HL-60 (cell line): ENCODE data around the gene RAP2C.

Source experiments
- DNase-seq, 2 experiments: peaks; one replicate each; pipeline ENCODE4 v3.0.0-alpha.2; 2010 to 2020; ENCODE audit warnings: low read depth in 1 of 2, low spot score in 1 of 2
- H3K27ac ChIP-seq: fragments of 250-450 bp; sonication (Bioruptor Pico); replicated peaks from 2 replicates; pipeline ENCODE4 v1.5.1; 2020; ENCODE audit warnings: mild to moderate bottlenecking, moderate library complexity
- H3K27me3 ChIP-seq: fragments of 250-450 bp; sonication (Bioruptor Pico); 2 replicates; pipeline ENCODE4 v1.5.1; 2021; ENCODE audit warnings: mild to moderate bottlenecking, moderate library complexity; ENCODE audit not compliant: insufficient read depth, poor library complexity, severe bottlenecking
- H3K4me3 ChIP-seq: replicated peaks from 2 replicates; pipeline ENCODE4 v1.5.1; 2011; ENCODE audit warnings: mild to moderate bottlenecking, control low read depth, low read length; ENCODE audit not compliant: insufficient read depth
- GABPA ChIP-seq: IDR thresholded peaks from 2 replicates; pipeline ENCODE4 v1.6.1; 2012; ENCODE audit warnings: low read depth
- POLR2AphosphoS5 ChIP-seq: IDR thresholded peaks from 2 replicates; pipeline ENCODE4 v1.6.1; 2012; ENCODE audit warnings: low read depth
- SPI1 ChIP-seq: IDR thresholded peaks from 2 replicates; pipeline ENCODE4 v1.6.1; 2012; ENCODE audit warnings: low read depth, mild to moderate bottlenecking, borderline replicate concordance
- TF ChIP-seq, protein P1 (sequence below): IDR thresholded peaks from 2 replicates; pipeline ENCODE4 v1.6.1; 2012; ENCODE audit warnings: low read depth; ENCODE audit not compliant: insufficient replicate concordance
- TF ChIP-seq, protein P2 (sequence below): IDR thresholded peaks from one replicate; pipeline ENCODE4 v1.5.1; 2011; ENCODE audit warnings: low read length, control low read depth, inconsistent platforms; ENCODE audit not compliant: insufficient read depth

Gene RAP2C

GRCh38 chrX:132199941-132200340 lies 19.3 kb downstream of the RAP2C start:
- TF ChIP-seq POLR2AphosphoS5: no peak
- TF ChIP-seq, protein P1, sequence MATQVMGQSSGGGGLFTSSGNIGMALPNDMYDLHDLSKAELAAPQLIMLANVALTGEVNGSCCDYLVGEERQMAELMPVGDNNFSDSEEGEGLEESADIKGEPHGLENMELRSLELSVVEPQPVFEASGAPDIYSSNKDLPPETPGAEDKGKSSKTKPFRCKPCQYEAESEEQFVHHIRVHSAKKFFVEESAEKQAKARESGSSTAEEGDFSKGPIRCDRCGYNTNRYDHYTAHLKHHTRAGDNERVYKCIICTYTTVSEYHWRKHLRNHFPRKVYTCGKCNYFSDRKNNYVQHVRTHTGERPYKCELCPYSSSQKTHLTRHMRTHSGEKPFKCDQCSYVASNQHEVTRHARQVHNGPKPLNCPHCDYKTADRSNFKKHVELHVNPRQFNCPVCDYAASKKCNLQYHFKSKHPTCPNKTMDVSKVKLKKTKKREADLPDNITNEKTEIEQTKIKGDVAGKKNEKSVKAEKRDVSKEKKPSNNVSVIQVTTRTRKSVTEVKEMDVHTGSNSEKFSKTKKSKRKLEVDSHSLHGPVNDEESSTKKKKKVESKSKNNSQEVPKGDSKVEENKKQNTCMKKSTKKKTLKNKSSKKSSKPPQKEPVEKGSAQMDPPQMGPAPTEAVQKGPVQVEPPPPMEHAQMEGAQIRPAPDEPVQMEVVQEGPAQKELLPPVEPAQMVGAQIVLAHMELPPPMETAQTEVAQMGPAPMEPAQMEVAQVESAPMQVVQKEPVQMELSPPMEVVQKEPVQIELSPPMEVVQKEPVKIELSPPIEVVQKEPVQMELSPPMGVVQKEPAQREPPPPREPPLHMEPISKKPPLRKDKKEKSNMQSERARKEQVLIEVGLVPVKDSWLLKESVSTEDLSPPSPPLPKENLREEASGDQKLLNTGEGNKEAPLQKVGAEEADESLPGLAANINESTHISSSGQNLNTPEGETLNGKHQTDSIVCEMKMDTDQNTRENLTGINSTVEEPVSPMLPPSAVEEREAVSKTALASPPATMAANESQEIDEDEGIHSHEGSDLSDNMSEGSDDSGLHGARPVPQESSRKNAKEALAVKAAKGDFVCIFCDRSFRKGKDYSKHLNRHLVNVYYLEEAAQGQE: no peak
- TF ChIP-seq, protein P2, sequence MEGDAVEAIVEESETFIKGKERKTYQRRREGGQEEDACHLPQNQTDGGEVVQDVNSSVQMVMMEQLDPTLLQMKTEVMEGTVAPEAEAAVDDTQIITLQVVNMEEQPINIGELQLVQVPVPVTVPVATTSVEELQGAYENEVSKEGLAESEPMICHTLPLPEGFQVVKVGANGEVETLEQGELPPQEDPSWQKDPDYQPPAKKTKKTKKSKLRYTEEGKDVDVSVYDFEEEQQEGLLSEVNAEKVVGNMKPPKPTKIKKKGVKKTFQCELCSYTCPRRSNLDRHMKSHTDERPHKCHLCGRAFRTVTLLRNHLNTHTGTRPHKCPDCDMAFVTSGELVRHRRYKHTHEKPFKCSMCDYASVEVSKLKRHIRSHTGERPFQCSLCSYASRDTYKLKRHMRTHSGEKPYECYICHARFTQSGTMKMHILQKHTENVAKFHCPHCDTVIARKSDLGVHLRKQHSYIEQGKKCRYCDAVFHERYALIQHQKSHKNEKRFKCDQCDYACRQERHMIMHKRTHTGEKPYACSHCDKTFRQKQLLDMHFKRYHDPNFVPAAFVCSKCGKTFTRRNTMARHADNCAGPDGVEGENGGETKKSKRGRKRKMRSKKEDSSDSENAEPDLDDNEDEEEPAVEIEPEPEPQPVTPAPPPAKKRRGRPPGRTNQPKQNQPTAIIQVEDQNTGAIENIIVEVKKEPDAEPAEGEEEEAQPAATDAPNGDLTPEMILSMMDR: no peak
- no peak for TF ChIP-seq GABPA
- no peak for TF ChIP-seq SPI1
- no peak overlapping the region for H3K4me3 ChIP-seq
- no peak for DNase-seq
- no peaks in the 10 kb centered on the region for H3K27me3 ChIP-seq
- H3K27ac ChIP-seq: no peak overlapping the region

DNA sequence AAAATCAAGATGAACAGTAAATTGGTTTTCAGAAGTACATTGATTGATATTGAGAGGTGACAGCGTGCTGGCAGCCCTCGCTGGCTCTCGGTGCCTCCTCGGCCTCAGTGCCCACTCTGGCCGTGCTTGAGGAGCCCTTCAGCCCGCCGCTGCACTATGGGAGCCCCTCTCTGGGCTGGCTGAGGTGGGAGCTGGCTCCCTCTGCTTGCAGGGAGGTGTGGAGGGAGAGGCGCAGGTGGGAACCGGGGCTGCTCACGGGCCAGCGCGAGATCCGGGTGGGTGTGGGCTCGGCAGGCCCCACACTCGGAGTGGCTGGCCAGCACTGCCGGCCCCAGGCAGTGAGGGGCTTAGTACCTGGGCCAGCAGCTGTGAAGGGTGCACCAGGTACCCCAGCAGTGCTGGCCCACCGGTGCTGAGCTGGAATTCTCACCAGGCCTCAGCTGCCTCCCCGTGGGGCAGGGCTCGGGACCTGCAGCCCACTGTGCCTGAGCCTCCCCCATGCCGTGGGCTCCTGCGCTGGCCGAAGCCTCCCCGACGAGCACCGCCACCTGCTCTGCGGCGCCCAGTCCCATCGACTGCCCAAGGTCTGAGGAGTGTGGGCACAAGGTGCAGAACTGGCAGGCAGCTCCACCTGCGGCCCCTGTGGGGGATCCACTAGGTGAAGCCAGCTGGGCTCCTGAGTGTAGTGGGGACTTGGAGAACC lies 25.2 kb downstream of the RAP2C start:
- no peak overlapping the region for H3K4me3 ChIP-seq
- no peaks in the 10 kb centered on the region for H3K27me3 ChIP-seq
- TF ChIP-seq POLR2AphosphoS5: no peak
- TF ChIP-seq, protein P2: no peak
- TF ChIP-seq, protein P1: no peak
- no peak for TF ChIP-seq SPI1
- TF ChIP-seq GABPA: no peak
- no peak for DNase-seq
- H3K27ac ChIP-seq: no peak overlapping the region

DNA sequence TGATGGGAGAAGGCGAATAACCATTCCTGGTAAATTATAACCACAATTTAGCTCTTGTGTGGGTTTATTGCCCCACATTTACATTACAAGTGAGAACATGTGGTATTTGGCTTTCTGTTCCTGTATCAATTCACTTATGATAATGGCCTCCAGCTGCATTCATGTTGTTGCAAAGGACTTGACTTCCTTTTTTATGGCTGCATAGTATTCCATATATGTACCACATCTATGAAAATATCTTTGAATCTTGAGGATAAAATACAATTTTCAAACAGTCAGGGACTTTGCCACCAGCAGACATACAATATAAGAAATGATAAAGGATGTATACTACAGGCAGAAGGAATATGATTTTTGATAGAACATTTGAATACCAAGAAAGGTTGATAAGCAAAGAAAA lies 27.3 kb downstream of the RAP2C start:
- H3K27me3 ChIP-seq: no peaks in the 10 kb centered on the region
- DNase-seq: no peak
- no peak for TF ChIP-seq POLR2AphosphoS5
- no peak for TF ChIP-seq GABPA
- TF ChIP-seq, protein P2: no peak
- TF ChIP-seq SPI1: no peak
- TF ChIP-seq, protein P1: no peak
- H3K4me3 ChIP-seq: no peak overlapping the region
- H3K27ac ChIP-seq: no peak overlapping the region
